HK-2 (cell line): Measurements from ENCODE around the gene JAGN1.
A peak's percentile ranks its signal among the peaks of the same experiment; 100 is the strongest.
"Not testable (repeated sequence)": the region's sequence is repeated elsewhere in the genome, so short reads cannot be mapped to it uniquely, and the experiment has no call there.

ENCODE experiments used
- DNase-seq: peaks from one replicate; pipeline ENCODE4 v3.0.0-alpha.2; 2018; ENCODE audit not compliant: unreplicated experiment

Gene JAGN1

GRCh38 chr3:9898467-9899241, 8.2 kb downstream of the JAGN1 start:
- DNase-seq = no peak

- DNase-seq = no peak
These were observed 8.9 kb downstream of the JAGN1 start for GRCh38 chr3:9899289-9899791.

GRCh38 chr3:9900965-9901415, 10.6 kb downstream of the JAGN1 start:
- DNase-seq = not testable (repeated sequence)

- DNase-seq = no peak
These were observed 11.6 kb downstream of the JAGN1 start for GRCh38 chr3:9901967-9902366.

GRCh38 chr3:9902372-9903237, 12.2 kb downstream of the JAGN1 start, which contains the start of gene IL17RE:
IL17RE (plus strand) TSS chr3:9902848; CDS start chr3:9902933, 85 bp downstream.
- DNase-seq = no peak

- DNase-seq = no peak
These were observed 12.8 kb downstream of the JAGN1 start for GRCh38 chr3:9903238-9903624.

GRCh38 chr3:9903904-9904303, 13.5 kb downstream of the JAGN1 start:
- DNase-seq = no peak

- no peak for DNase-seq
These were observed 16.1 kb downstream of the JAGN1 start for GRCh38 chr3:9906480-9906879.

- no peak for DNase-seq
These were observed 17.9 kb downstream of the JAGN1 start for GRCh38 chr3:9908286-9908685.

GRCh38 chr3:9909221-9910013, 19.0 kb downstream of the JAGN1 start:
- no peak for DNase-seq

- no peak for DNase-seq
These were observed 21.5 kb downstream of the JAGN1 start for GRCh38 chr3:9911863-9912262.

- no peak for DNase-seq
These were observed 22.0 kb downstream of the JAGN1 start for GRCh38 chr3:9912294-9912935.

GRCh38 chr3:9913601-9914000, 23.2 kb downstream of the JAGN1 start:
- no peak for DNase-seq

GRCh38 chr3:9914011-9914410, 23.6 kb downstream of the JAGN1 start:
- DNase-seq = no peak

- no peak for DNase-seq
These were observed 24.3 kb downstream of the JAGN1 start for GRCh38 chr3:9914559-9915253.

GRCh38 chr3:9915254-9916141, 25.1 kb downstream of the JAGN1 start:
- peak; percentile 76 for DNase-seq

GRCh38 chr3:9916346-9916733, 25.9 kb downstream of the JAGN1 start:
- no peak for DNase-seq

- peak; percentile 90 for DNase-seq
These were observed 26.6 kb downstream of the JAGN1 start, which contains the start of gene IL17RC for GRCh38 chr3:9916734-9917680. IL17RC (plus strand) TSS chr3:9917098; CDS start chr3:9917316, 218 bp downstream.
